H9 (cell line): ENCODE data around the gene WDR88. TPM values are rescaled to one million over a fixed set of nuclear protein-coding genes. Genes with fewer than 3 reads are reported as not detected.

Source experiments
- DNase-seq: peaks from one replicate; pipeline ENCODE4 v3.0.0-alpha.2; 2017
- H2AFZ ChIP-seq: one replicate; pipeline ENCODE4 v1.6.1; 2013; ENCODE audit warnings: mild to moderate bottlenecking, low read length, control low read depth, moderate library complexity
- H2AK5ac ChIP-seq: 2 replicates; pipeline ENCODE4 v1.6.1; 2013; ENCODE audit warnings: low read length, control low read depth, mixed read lengths; ENCODE audit not compliant: insufficient read length
- H2BK120ac ChIP-seq: one replicate; pipeline ENCODE4 v1.6.1; 2013; ENCODE audit warnings: low read depth, mild to moderate bottlenecking, low read length, control low read depth, inconsistent platforms; ENCODE audit not compliant: poor library complexity, severe bottlenecking
- H2BK12ac ChIP-seq: 2 replicates; pipeline ENCODE4 v1.6.1; 2013; ENCODE audit warnings: low read length, control low read depth, mixed read lengths, low read depth; ENCODE audit not compliant: insufficient read length
- H2BK15ac ChIP-seq: 2 replicates; pipeline ENCODE4 v1.6.1; 2013; ENCODE audit warnings: low read depth, low read length, control low read depth
- H2BK20ac ChIP-seq: one replicate; pipeline ENCODE4 v1.6.1; 2013; ENCODE audit warnings: low read depth, mild to moderate bottlenecking, low read length, control low read depth, inconsistent platforms; ENCODE audit not compliant: poor library complexity, severe bottlenecking
- H2BK5ac ChIP-seq: 2 replicates; pipeline ENCODE4 v1.6.1; 2013; ENCODE audit warnings: low read length, control low read depth, mixed read lengths; ENCODE audit not compliant: insufficient read length
- H3K14ac ChIP-seq: 2 replicates; pipeline ENCODE4 v1.6.1; 2013; ENCODE audit warnings: low read length, control low read depth; ENCODE audit not compliant: insufficient read depth
- H3K18ac ChIP-seq: 2 replicates; pipeline ENCODE4 v1.6.1; 2013; ENCODE audit warnings: low read depth, mild to moderate bottlenecking, mixed read lengths, low read length, control low read depth; ENCODE audit not compliant: insufficient read length
- H3K23ac ChIP-seq: 2 replicates; pipeline ENCODE4 v1.6.1; 2013; ENCODE audit warnings: low read length, control low read depth, mixed read lengths, low read depth; ENCODE audit not compliant: insufficient read length
- H3K23me2 ChIP-seq: 2 replicates; pipeline ENCODE4 v1.6.1; 2013; ENCODE audit warnings: low read depth, mild to moderate bottlenecking, mixed read lengths, low read length, control low read depth; ENCODE audit not compliant: insufficient read length, poor library complexity, severe bottlenecking
- H3K27ac ChIP-seq: 2 replicates; pipeline ENCODE4 v1.5.1; 2013; ENCODE audit warnings: low read length, control low read depth, mixed read lengths, low read depth; ENCODE audit not compliant: insufficient read length
- H3K27me3 ChIP-seq: 2 replicates; pipeline ENCODE4 v1.6.1; 2013; ENCODE audit warnings: low read length, control low read depth, inconsistent platforms; ENCODE audit not compliant: insufficient read depth
- H3K4ac ChIP-seq: 2 replicates; pipeline ENCODE4 v1.6.1; 2013; ENCODE audit warnings: low read depth, mild to moderate bottlenecking, control low read depth, inconsistent platforms, low read length, moderate library complexity
- H3K4me1 ChIP-seq: 2 replicates; pipeline ENCODE4 v1.6.1; 2013; ENCODE audit warnings: low read length, control low read depth, inconsistent platforms; ENCODE audit not compliant: insufficient read depth
- H3K4me2 ChIP-seq: 2 replicates; pipeline ENCODE4 v1.6.1; 2013; ENCODE audit warnings: low read length, control low read depth, mixed read lengths; ENCODE audit not compliant: insufficient read length, insufficient read depth
- H3K56ac ChIP-seq: 2 replicates; pipeline ENCODE4 v1.6.1; 2013; ENCODE audit warnings: low read depth, mild to moderate bottlenecking, mixed read lengths, low read length, control low read depth; ENCODE audit not compliant: insufficient read length
- H3K79me1 ChIP-seq: 2 replicates; pipeline ENCODE4 v1.6.1; 2013; ENCODE audit warnings: low read depth, mild to moderate bottlenecking, moderate library complexity, low read length, control low read depth, inconsistent platforms; ENCODE audit not compliant: insufficient read depth, poor library complexity, severe bottlenecking
- H3K79me2 ChIP-seq: 2 replicates; pipeline ENCODE4 v1.6.1; 2013; ENCODE audit warnings: low read length, control low read depth, inconsistent platforms; ENCODE audit not compliant: insufficient read depth
- H3K9ac ChIP-seq: 2 replicates; pipeline ENCODE4 v1.6.1; 2013; ENCODE audit warnings: low read length, control low read depth, mixed read lengths; ENCODE audit not compliant: insufficient read length; ENCODE audit errors: extremely low read depth
- H3K9me3 ChIP-seq: one replicate; pipeline ENCODE4 v1.6.1; 2013; ENCODE audit warnings: low read depth, low read length, inconsistent platforms; ENCODE audit not compliant: control insufficient read depth
- H3T11ph ChIP-seq: one replicate; pipeline ENCODE4 v1.6.1; 2013; ENCODE audit warnings: mild to moderate bottlenecking, low read length, control low read depth, inconsistent platforms
- H4K20me1 ChIP-seq: one replicate; pipeline ENCODE4 v1.6.1; 2013; ENCODE audit not compliant: control insufficient read depth, insufficient read length, insufficient read depth
- H4K5ac ChIP-seq: 2 replicates; pipeline ENCODE4 v1.6.1; 2013; ENCODE audit warnings: low read depth, mild to moderate bottlenecking, mixed read lengths, low read length, control low read depth; ENCODE audit not compliant: insufficient read length
- H4K8ac ChIP-seq: replicated peaks from 2 replicates; pipeline ENCODE4 v1.6.1; 2013; ENCODE audit warnings: low read length, control low read depth, mixed read lengths, low read depth; ENCODE audit not compliant: insufficient read length
- H4K91ac ChIP-seq: 2 replicates; pipeline ENCODE4 v1.6.1; 2013; ENCODE audit warnings: low read depth, mild to moderate bottlenecking, moderate library complexity, mixed read lengths, low read length, control low read depth; ENCODE audit not compliant: insufficient read length
- H3K27ac Mint-ChIP-seq, 3 experiments: 2 replicates in 2 of 3; 3 replicates in 1 of 3; pipeline ENCODE4 v1.8.0; 2020 to 2021; ENCODE audit warnings: mixed read lengths in 3 of 3, mild to moderate bottlenecking in 1 of 3, moderate library complexity in 1 of 3
- H3K27me3 Mint-ChIP-seq: 2 replicates; pipeline ENCODE4 v1.8.0; 2021; ENCODE audit warnings: low read depth, mild to moderate bottlenecking, moderate library complexity, mixed read lengths
- H3K36me3 Mint-ChIP-seq, 3 experiments: 2 replicates in 2 of 3; 3 replicates in 1 of 3; pipeline ENCODE4 v1.8.0; 2020 to 2021; ENCODE audit warnings: low read depth in 3 of 3, mixed read lengths in 3 of 3; ENCODE audit not compliant: insufficient read depth in 1 of 3
- H3K4me1 Mint-ChIP-seq, 2 experiments: 2 replicates each; pipeline ENCODE4 v1.8.0; 2020; ENCODE audit warnings: mixed read lengths in 2 of 2
- H3K4me3 Mint-ChIP-seq, 2 experiments: 2 replicates in 1 of 2; 3 replicates in 1 of 2; pipeline ENCODE4 v1.8.0; 2020 to 2021; ENCODE audit warnings: mild to moderate bottlenecking in 2 of 2, mixed read lengths in 2 of 2, moderate library complexity in 1 of 2
- H3K9me3 Mint-ChIP-seq, 2 experiments: 2 replicates in 1 of 2; 3 replicates in 1 of 2; pipeline ENCODE4 v1.8.0; 2020; ENCODE audit warnings: mild to moderate bottlenecking in 2 of 2, mixed read lengths in 2 of 2, moderate library complexity in 1 of 2
- WGBS: extraction: QIAGEN DNeasy Blood & Tissue Kit; methylation state at CpG from one replicate; pipeline ENCODE4 v1.1.7; 2013; ENCODE audit warnings: missing lambda C conversion rate, low lambda C conversion rate, mixed read lengths; ENCODE audit not compliant: insufficient read length; ENCODE audit errors: extremely low coverage; 5-methylcytosine and 5-hydroxymethylcytosine counted together
- total RNA-seq: library from RNA; stranded (reverse); gene quantifications from 2 replicates; pipeline ENCODE4 v1.2.1, GENCODE V29; 2021
- TF ChIP-seq, protein P1 (sequence below): fragments of 200-600 bp; sonication (generic); conservative IDR thresholded peaks from 3 replicates; pipeline ENCODE4 v1.8.0; 2021; ENCODE audit warnings: antibody characterized with exemption, mild to moderate bottlenecking

WDR88 gene
- total RNA-seq, 1 experiment from 2014 or later = not detected

DNA sequence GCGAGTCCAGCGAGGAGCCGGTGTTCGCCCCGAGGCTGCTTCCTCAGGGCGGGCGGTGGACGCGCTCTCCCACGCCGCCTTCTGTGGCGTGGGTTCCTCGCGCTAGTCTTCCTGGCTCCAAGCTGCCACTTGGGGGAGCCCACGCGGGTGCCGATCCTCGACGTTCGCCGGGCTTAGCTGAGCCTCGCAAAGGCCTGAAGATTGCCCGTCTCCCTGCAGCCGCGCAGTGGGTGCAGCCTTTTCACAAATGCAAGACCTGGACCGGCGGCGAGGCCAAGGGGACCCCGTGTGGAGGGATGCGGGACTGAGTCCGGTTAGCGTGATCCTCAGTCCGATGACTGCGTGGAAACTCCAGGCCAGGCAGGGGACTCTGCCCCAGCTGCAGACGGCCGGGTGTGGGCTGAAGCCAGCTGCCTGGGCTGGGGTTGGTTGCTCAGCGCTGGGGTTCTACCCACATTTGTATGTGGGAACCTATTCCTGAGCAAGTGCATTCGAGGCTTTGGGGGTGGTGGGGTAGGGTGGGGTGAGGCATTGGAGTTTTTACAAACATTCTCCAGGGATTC is 45.6 kb downstream of the WDR88 start:
- Histone ChIP-seq H4K8ac (no peak overlapping the region), H2BK12ac (no peak overlapping the region), H3K4ac (no peak overlapping the region), H3K79me2 (no peaks in the 10 kb centered on the region), H2AFZ (no peak overlapping the region), H3K27me3 (no peaks in the 10 kb centered on the region), H4K20me1 (no peaks in the 10 kb centered on the region), H3K23me2 (peaks cover 5% of the 10 kb centered on the region), H3K18ac (no peak overlapping the region), H2AK5ac (no peak overlapping the region), H3K56ac (no peak overlapping the region), H2BK120ac (no peak overlapping the region), H3K9ac (no peak overlapping the region), H3K23ac (no peak overlapping the region), H4K5ac (no peak overlapping the region), H3T11ph (no peak overlapping the region), H3K14ac (no peak overlapping the region), H3K4me2 (peak overlapping the region; percentile 45), H4K91ac (no peak overlapping the region), H2BK20ac (no peak overlapping the region), H2BK5ac (no peak overlapping the region), H3K27ac (no peak overlapping the region), H2BK15ac (no peak overlapping the region), H3K4me1 (no peaks in the 10 kb centered on the region), H3K9me3 (no peaks in the 10 kb centered on the region), H3K79me1 (no peaks in the 10 kb centered on the region)
- peaks cover 0 to 3% of the 10 kb centered on the region in 2 experiments; a peak in 3 of 5 replicates for H3K9me3 Mint-ChIP-seq
- H3K36me3 Mint-ChIP-seq = peaks cover 0 to 3% (median 2%) of the 10 kb centered on the region in 3 experiments; a peak in 3 of 7 replicates
- H3K27ac Mint-ChIP-seq = no peak overlapping the region
- no CpG with 5 or more reads among the region's 38 CpGs for WGBS
- H3K27me3 Mint-ChIP-seq = peaks cover 17% of the 10 kb centered on the region
- H3K4me1 Mint-ChIP-seq = peaks cover 13 to 19% of the 10 kb centered on the region in 2 experiments
- H3K4me3 Mint-ChIP-seq = peak overlapping the region; percentile 94 to 96
- TF ChIP-seq, protein P1, sequence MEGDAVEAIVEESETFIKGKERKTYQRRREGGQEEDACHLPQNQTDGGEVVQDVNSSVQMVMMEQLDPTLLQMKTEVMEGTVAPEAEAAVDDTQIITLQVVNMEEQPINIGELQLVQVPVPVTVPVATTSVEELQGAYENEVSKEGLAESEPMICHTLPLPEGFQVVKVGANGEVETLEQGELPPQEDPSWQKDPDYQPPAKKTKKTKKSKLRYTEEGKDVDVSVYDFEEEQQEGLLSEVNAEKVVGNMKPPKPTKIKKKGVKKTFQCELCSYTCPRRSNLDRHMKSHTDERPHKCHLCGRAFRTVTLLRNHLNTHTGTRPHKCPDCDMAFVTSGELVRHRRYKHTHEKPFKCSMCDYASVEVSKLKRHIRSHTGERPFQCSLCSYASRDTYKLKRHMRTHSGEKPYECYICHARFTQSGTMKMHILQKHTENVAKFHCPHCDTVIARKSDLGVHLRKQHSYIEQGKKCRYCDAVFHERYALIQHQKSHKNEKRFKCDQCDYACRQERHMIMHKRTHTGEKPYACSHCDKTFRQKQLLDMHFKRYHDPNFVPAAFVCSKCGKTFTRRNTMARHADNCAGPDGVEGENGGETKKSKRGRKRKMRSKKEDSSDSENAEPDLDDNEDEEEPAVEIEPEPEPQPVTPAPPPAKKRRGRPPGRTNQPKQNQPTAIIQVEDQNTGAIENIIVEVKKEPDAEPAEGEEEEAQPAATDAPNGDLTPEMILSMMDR = peak; percentile 36; the same call in 2 of the 3 replicates
- DNase-seq = no peak
